OCI-LY1 (cell line): ENCODE measurements around the gene SELENOP.

Experiments
- H2AFZ ChIP-seq: fragments of 200-600 bp; sonication (generic), shearing (Covaris generic); 2 replicates; pipeline ENCODE4 v1.6.0; 2014; ENCODE audit warnings: antibody characterized with exemption, mild to moderate bottlenecking, low read length
- H3F3A ChIP-seq: fragments of 200-600 bp; sonication (generic), shearing (Covaris generic); 2 replicates; pipeline ENCODE4 v1.6.0; 2014; ENCODE audit warnings: mild to moderate bottlenecking, antibody characterized with exemption, low read length, moderate library complexity; ENCODE audit not compliant: insufficient read depth
- H3K27ac ChIP-seq: fragments of 200-600 bp; sonication (generic); 2 replicates; pipeline ENCODE4 v1.5.1; 2014; ENCODE audit warnings: low read length, mixed run types, mild to moderate bottlenecking, low read depth; ENCODE audit not compliant: poor library complexity, severe bottlenecking
- H3K27me3 ChIP-seq: fragments of 200-600 bp; sonication (generic); 2 replicates; pipeline ENCODE4 v1.6.0; 2014; ENCODE audit warnings: antibody characterized with exemption, mild to moderate bottlenecking, low read length, moderate library complexity; ENCODE audit not compliant: insufficient read depth
- H3K36me3 ChIP-seq: fragments of 200-600 bp; sonication (generic); 2 replicates; pipeline ENCODE4 v1.6.1; 2014; ENCODE audit warnings: mild to moderate bottlenecking, antibody characterized with exemption, low read length, moderate library complexity, mixed read lengths; ENCODE audit not compliant: insufficient read depth
- H3K4me1 ChIP-seq: fragments of 200-600 bp; sonication (generic); 2 replicates; pipeline ENCODE4 v1.5.1; 2014; ENCODE audit warnings: mild to moderate bottlenecking, low read length, moderate library complexity; ENCODE audit not compliant: insufficient read depth, severe bottlenecking
- H3K4me2 ChIP-seq: fragments of 200-600 bp; sonication (generic), shearing (Covaris generic); 2 replicates; pipeline ENCODE4 v1.6.1; 2014; ENCODE audit warnings: low read length
- H3K4me3 ChIP-seq: fragments of 200-600 bp; sonication (generic); 2 replicates; pipeline ENCODE4 v1.5.1; 2014; ENCODE audit warnings: low read length, low read depth, mild to moderate bottlenecking, mixed read lengths; ENCODE audit not compliant: poor library complexity, severe bottlenecking
- H3K79me2 ChIP-seq: fragments of 200-600 bp; shearing (Covaris generic); 2 replicates; pipeline ENCODE4 v1.6.1; 2016; ENCODE audit warnings: mixed run types, low read length, mixed read lengths; ENCODE audit not compliant: insufficient read depth
- H3K9ac ChIP-seq: fragments of 200-600 bp; sonication (generic), shearing (Covaris generic); 2 replicates; pipeline ENCODE4 v1.6.1; 2014; ENCODE audit warnings: mild to moderate bottlenecking, low read length, mixed read lengths
- H3K9me2 ChIP-seq: fragments of 200-600 bp; sonication (generic), shearing (Covaris generic); 2 replicates; pipeline ENCODE4 v1.6.1; 2014; ENCODE audit warnings: low read depth, mild to moderate bottlenecking, low read length, mixed read lengths
- H3K9me3 ChIP-seq: fragments of 200-600 bp; shearing (Covaris generic); 2 replicates; pipeline ENCODE4 v1.6.1; 2014; ENCODE audit warnings: low read length, mixed read lengths
- H4K20me1 ChIP-seq: fragments of 200-600 bp; sonication (generic), shearing (Covaris generic); 2 replicates; pipeline ENCODE4 v1.6.0; 2016; ENCODE audit warnings: mild to moderate bottlenecking, low read length; ENCODE audit not compliant: insufficient read depth
- CTCF ChIP-seq: fragments of 200-600 bp; sonication (generic), shearing (Covaris generic); IDR thresholded peaks from 2 replicates; pipeline ENCODE4 v1.5.1; 2017; ENCODE audit warnings: mild to moderate bottlenecking, antibody characterized with exemption, low read length, moderate library complexity, mixed read lengths
- EZH2 ChIP-seq: fragments of 200-600 bp; sonication (generic), shearing (Covaris generic); IDR thresholded peaks from 2 replicates; pipeline ENCODE4 v1.8.0; 2017; ENCODE audit warnings: borderline replicate concordance, mixed run types, mild to moderate bottlenecking, antibody characterized with exemption, low read length, moderate library complexity, mixed read lengths

SELENOP gene

GRCh38 chr5:42811591-42812446 lies at the start of gene SELENOP:
Gene SELENOP (minus strand): TSS chr5:42811892. CDS start chr5:42808353, 3,539 bp downstream.
- Histone ChIP-seq H3K4me3 (no peak within 1 kb of the TSS), H3K9me3 (no peaks in the 10 kb centered on the region), H3F3A (no peaks in the 10 kb centered on the region), H3K4me1 (no peaks in the 10 kb centered on the region), H3K9ac (no peak within 1 kb of the TSS), H2AFZ (no peak within 1 kb of the TSS), H3K9me2 (no peaks in the 10 kb centered on the region), H4K20me1 (no peaks in the 10 kb centered on the region), H3K27me3 (no peaks in the 10 kb centered on the region; the same call in 1 of the 2 replicates), H3K27ac (no peak within 1 kb of the TSS), H3K4me2 (no peak within 1 kb of the TSS), H3K79me2 (no peaks in the 10 kb centered on the region), H3K36me3 (no peaks in the 10 kb centered on the region)
- no peak for TF ChIP-seq EZH2
- TF ChIP-seq CTCF = no peak

DNA sequence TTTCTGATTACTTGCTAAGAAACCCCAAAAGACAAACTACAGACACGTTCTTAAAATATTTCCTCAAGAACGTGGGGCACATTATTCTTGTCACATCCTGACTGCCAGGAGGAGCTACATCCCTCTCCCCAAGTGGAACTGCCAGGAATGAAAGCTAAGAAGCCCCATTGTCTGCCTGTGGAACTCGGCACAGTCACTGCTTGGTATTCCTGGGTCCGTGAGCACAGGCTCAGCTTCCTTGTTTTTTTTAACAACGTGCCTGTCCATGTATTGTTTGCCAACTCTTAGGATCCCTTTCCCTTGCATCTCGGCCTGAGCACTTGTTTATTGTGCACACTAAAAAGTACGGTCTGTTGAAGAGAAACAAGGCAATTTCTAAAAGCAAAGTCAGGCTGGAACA lies 47.0 kb upstream of the SELENOP start:
- H3K4me1 ChIP-seq = no peaks in the 10 kb centered on the region
- H3K36me3 ChIP-seq = no peaks in the 10 kb centered on the region
- no peaks in the 10 kb centered on the region for H3F3A ChIP-seq
- no peaks in the 10 kb centered on the region for H3K9me3 ChIP-seq
- no peaks in the 10 kb centered on the region for H4K20me1 ChIP-seq
- H3K9ac ChIP-seq = no peak overlapping the region
- H2AFZ ChIP-seq = no peak overlapping the region
- H3K9me2 ChIP-seq = no peaks in the 10 kb centered on the region
- H3K4me3 ChIP-seq = no peak overlapping the region
- no peak overlapping the region for H3K4me2 ChIP-seq
- H3K27ac ChIP-seq = no peak overlapping the region
- TF ChIP-seq EZH2 (no peak), CTCF (no peak)
- H3K27me3 ChIP-seq = no peaks in the 10 kb centered on the region
- no peaks in the 10 kb centered on the region for H3K79me2 ChIP-seq

GRCh38 chr5:42858031-42858643 lies 46.4 kb upstream of the SELENOP start:
- Histone ChIP-seq H3K9me2 (no peaks in the 10 kb centered on the region), H3F3A (no peaks in the 10 kb centered on the region), H2AFZ (no peak overlapping the region), H4K20me1 (no peaks in the 10 kb centered on the region), H3K9me3 (no peaks in the 10 kb centered on the region), H3K9ac (no peak overlapping the region), H3K4me2 (no peak overlapping the region), H3K27ac (no peak overlapping the region), H3K4me1 (no peaks in the 10 kb centered on the region), H3K27me3 (no peaks in the 10 kb centered on the region), H3K4me3 (no peak overlapping the region), H3K79me2 (no peaks in the 10 kb centered on the region), H3K36me3 (no peaks in the 10 kb centered on the region)
- no peak for TF ChIP-seq EZH2
- TF ChIP-seq CTCF = no peak
